ENCODE results near the gene MEIS2.

The MEIS2 gene

GRCh38 chr15:36907295-36907694, 193.1 kb downstream of the MEIS2 start:
- H3K9me3 Mint-ChIP-seq (ENCODE audit: low read depth): no peaks in the 10 kb centered on the region
- H3K36me3 Mint-ChIP-seq: no peaks in the 10 kb centered on the region
- H3K4me1 Mint-ChIP-seq (ENCODE audit: low read depth): no peaks in the 10 kb centered on the region
- no peak overlapping the region for H3K27ac Mint-ChIP-seq
- H3K4me3 Mint-ChIP-seq: no peak overlapping the region
- H3K27me3 Mint-ChIP-seq: peaks cover 6% of the 10 kb centered on the region

GRCh38 chr15:36905908-36906307, 194.4 kb downstream of the MEIS2 start:
- Mint-ChIP-seq H3K4me1 (ENCODE audit: low read depth) (no peaks in the 10 kb centered on the region), H3K27me3 (peaks cover 5% of the 10 kb centered on the region), H3K27ac (no peak overlapping the region), H3K36me3 (no peaks in the 10 kb centered on the region), H3K9me3 (ENCODE audit: low read depth) (no peaks in the 10 kb centered on the region), H3K4me3 (no peak overlapping the region)

- Mint-ChIP-seq H3K9me3 (ENCODE audit: low read depth) (no peaks in the 10 kb centered on the region), H3K27me3 (peaks cover 3% of the 10 kb centered on the region), H3K4me3 (no peak overlapping the region), H3K4me1 (ENCODE audit: low read depth) (no peaks in the 10 kb centered on the region), H3K36me3 (no peaks in the 10 kb centered on the region), H3K27ac (no peak overlapping the region)
Measured at GRCh38 chr15:36904715-36905114, 195.6 kb downstream of the MEIS2 start.

GRCh38 chr15:36903922-36904556, 196.3 kb downstream of the MEIS2 start:
- Mint-ChIP-seq H3K4me3 (no peak overlapping the region), H3K36me3 (no peaks in the 10 kb centered on the region), H3K27me3 (peaks cover 2% of the 10 kb centered on the region), H3K9me3 (ENCODE audit: low read depth) (no peaks in the 10 kb centered on the region), H3K27ac (no peak overlapping the region), H3K4me1 (ENCODE audit: low read depth) (no peaks in the 10 kb centered on the region)

- peaks cover 2% of the 10 kb centered on the region for H3K27me3 Mint-ChIP-seq
- no peak overlapping the region for H3K4me3 Mint-ChIP-seq
- H3K4me1 Mint-ChIP-seq (ENCODE audit: low read depth): no peaks in the 10 kb centered on the region
- no peaks in the 10 kb centered on the region for H3K36me3 Mint-ChIP-seq
- H3K27ac Mint-ChIP-seq: no peak overlapping the region
- no peaks in the 10 kb centered on the region for H3K9me3 Mint-ChIP-seq (ENCODE audit: low read depth)
Measured at GRCh38 chr15:36903195-36903594, 197.2 kb downstream of the MEIS2 start.

- H3K27me3 Mint-ChIP-seq: no peaks in the 10 kb centered on the region
- no peak overlapping the region for H3K27ac Mint-ChIP-seq
- no peak overlapping the region for H3K4me3 Mint-ChIP-seq
- H3K4me1 Mint-ChIP-seq (ENCODE audit: low read depth): no peaks in the 10 kb centered on the region
- no peaks in the 10 kb centered on the region for H3K9me3 Mint-ChIP-seq (ENCODE audit: low read depth)
- H3K36me3 Mint-ChIP-seq: no peaks in the 10 kb centered on the region
Measured at GRCh38 chr15:36901012-36901411, 199.3 kb downstream of the MEIS2 start.

- H3K27me3 Mint-ChIP-seq: peaks cover 2% of the 10 kb centered on the region
- H3K9me3 Mint-ChIP-seq (ENCODE audit: low read depth): no peaks in the 10 kb centered on the region
- H3K27ac Mint-ChIP-seq: no peak overlapping the region
- no peaks in the 10 kb centered on the region for H3K36me3 Mint-ChIP-seq
- no peaks in the 10 kb centered on the region for H3K4me1 Mint-ChIP-seq (ENCODE audit: low read depth)
- H3K4me3 Mint-ChIP-seq: no peak overlapping the region
Measured at GRCh38 chr15:36899696-36900095, 200.7 kb downstream of the MEIS2 start.

GRCh38 chr15:36898536-36899126, 201.7 kb downstream of the MEIS2 start:
- H3K27ac Mint-ChIP-seq: no peak overlapping the region
- no peak overlapping the region for H3K4me3 Mint-ChIP-seq
- H3K4me1 Mint-ChIP-seq (ENCODE audit: low read depth): no peaks in the 10 kb centered on the region
- H3K36me3 Mint-ChIP-seq: no peaks in the 10 kb centered on the region
- H3K9me3 Mint-ChIP-seq (ENCODE audit: low read depth): no peaks in the 10 kb centered on the region
- H3K27me3 Mint-ChIP-seq: peaks cover 2% of the 10 kb centered on the region

- Mint-ChIP-seq H3K27ac (no peak overlapping the region), H3K4me3 (no peak overlapping the region), H3K36me3 (no peaks in the 10 kb centered on the region), H3K27me3 (peaks cover 7% of the 10 kb centered on the region), H3K9me3 (ENCODE audit: low read depth) (no peaks in the 10 kb centered on the region), H3K4me1 (ENCODE audit: low read depth) (no peaks in the 10 kb centered on the region)
Measured at GRCh38 chr15:36897834-36898233, 202.5 kb downstream of the MEIS2 start.

GRCh38 chr15:36896949-36897348, 203.4 kb downstream of the MEIS2 start:
- Mint-ChIP-seq H3K36me3 (no peaks in the 10 kb centered on the region), H3K9me3 (ENCODE audit: low read depth) (no peaks in the 10 kb centered on the region), H3K4me1 (ENCODE audit: low read depth) (no peaks in the 10 kb centered on the region), H3K27me3 (peaks cover 9% of the 10 kb centered on the region), H3K4me3 (no peak overlapping the region), H3K27ac (no peak overlapping the region)

GRCh38 chr15:36894075-36894474, 206.3 kb downstream of the MEIS2 start:
- Mint-ChIP-seq H3K36me3 (no peaks in the 10 kb centered on the region), H3K4me3 (no peak overlapping the region), H3K9me3 (ENCODE audit: low read depth) (no peaks in the 10 kb centered on the region), H3K4me1 (ENCODE audit: low read depth) (no peaks in the 10 kb centered on the region), H3K27me3 (peaks cover 21% of the 10 kb centered on the region), H3K27ac (no peak overlapping the region)

GRCh38 chr15:36893276-36893675, 207.1 kb downstream of the MEIS2 start:
- Mint-ChIP-seq H3K27ac (no peak overlapping the region), H3K4me1 (ENCODE audit: low read depth) (no peaks in the 10 kb centered on the region), H3K4me3 (no peak overlapping the region), H3K9me3 (ENCODE audit: low read depth) (no peaks in the 10 kb centered on the region), H3K27me3 (peaks cover 26% of the 10 kb centered on the region), H3K36me3 (no peaks in the 10 kb centered on the region)

- Mint-ChIP-seq H3K4me3 (no peak overlapping the region), H3K27ac (no peak overlapping the region), H3K36me3 (no peaks in the 10 kb centered on the region), H3K9me3 (ENCODE audit: low read depth) (no peaks in the 10 kb centered on the region), H3K27me3 (peaks cover 59% of the 10 kb centered on the region), H3K4me1 (ENCODE audit: low read depth) (peaks cover 15% of the 10 kb centered on the region)
Measured at GRCh38 chr15:36888011-36888992, 212.0 kb downstream of the MEIS2 start.

GRCh38 chr15:36887214-36887961, 213.0 kb downstream of the MEIS2 start:
- no peaks in the 10 kb centered on the region for H3K9me3 Mint-ChIP-seq (ENCODE audit: low read depth)
- H3K4me1 Mint-ChIP-seq (ENCODE audit: low read depth): peaks cover 15% of the 10 kb centered on the region
- no peak overlapping the region for H3K27ac Mint-ChIP-seq
- H3K27me3 Mint-ChIP-seq: peaks cover 64% of the 10 kb centered on the region
- H3K4me3 Mint-ChIP-seq: no peak overlapping the region
- H3K36me3 Mint-ChIP-seq: no peaks in the 10 kb centered on the region

GRCh38 chr15:36886701-36887100, 213.6 kb downstream of the MEIS2 start:
- Mint-ChIP-seq H3K4me3 (no peak overlapping the region), H3K4me1 (ENCODE audit: low read depth) (peaks cover 15% of the 10 kb centered on the region), H3K27ac (no peak overlapping the region)

More at GRCh38 chr15:36886701-36887100, 213.6 kb downstream of the MEIS2 start:
- Mint-ChIP-seq H3K9me3 (ENCODE audit: low read depth) (no peaks in the 10 kb centered on the region), H3K27me3 (peaks cover 66% of the 10 kb centered on the region), H3K36me3 (no peaks in the 10 kb centered on the region)

Data from activated naive CD8-positive, alpha-beta T cell (primary cell).